Measurements from ENCODE around the gene TBC1D1. TPM values are rescaled to one million over a fixed set of nuclear protein-coding genes. Genes with fewer than 3 reads are reported as not detected.

TBC1D1 gene
- total and polyA plus RNA-seq, 2 donors (not counting 3 experiments of a cell fraction or from before 2014, with no cell fraction given): 63.5 to 116 TPM

GRCh38 chr4:37891260-37892159, 626 bp downstream of the TBC1D1 start:
- peaks cover 7% of the 10 kb centered on the region for H3K4me1 ChIP-seq (ENCODE audit: control insufficient read depth, extremely low read depth, insufficient read depth, low read length)
- TF ChIP-seq, protein P1, sequence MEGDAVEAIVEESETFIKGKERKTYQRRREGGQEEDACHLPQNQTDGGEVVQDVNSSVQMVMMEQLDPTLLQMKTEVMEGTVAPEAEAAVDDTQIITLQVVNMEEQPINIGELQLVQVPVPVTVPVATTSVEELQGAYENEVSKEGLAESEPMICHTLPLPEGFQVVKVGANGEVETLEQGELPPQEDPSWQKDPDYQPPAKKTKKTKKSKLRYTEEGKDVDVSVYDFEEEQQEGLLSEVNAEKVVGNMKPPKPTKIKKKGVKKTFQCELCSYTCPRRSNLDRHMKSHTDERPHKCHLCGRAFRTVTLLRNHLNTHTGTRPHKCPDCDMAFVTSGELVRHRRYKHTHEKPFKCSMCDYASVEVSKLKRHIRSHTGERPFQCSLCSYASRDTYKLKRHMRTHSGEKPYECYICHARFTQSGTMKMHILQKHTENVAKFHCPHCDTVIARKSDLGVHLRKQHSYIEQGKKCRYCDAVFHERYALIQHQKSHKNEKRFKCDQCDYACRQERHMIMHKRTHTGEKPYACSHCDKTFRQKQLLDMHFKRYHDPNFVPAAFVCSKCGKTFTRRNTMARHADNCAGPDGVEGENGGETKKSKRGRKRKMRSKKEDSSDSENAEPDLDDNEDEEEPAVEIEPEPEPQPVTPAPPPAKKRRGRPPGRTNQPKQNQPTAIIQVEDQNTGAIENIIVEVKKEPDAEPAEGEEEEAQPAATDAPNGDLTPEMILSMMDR (IDR thresholded peaks at IDR 0.05; ENCODE audit: extremely low read depth in 1 of 2, insufficient read depth in 1 of 2, low read depth in 1 of 2, low read length in 2 of 2): peak in 1 of 2 donors; percentile 15
- no peak for TF ChIP-seq JUN (IDR thresholded peaks at IDR 0.05; ENCODE audit: borderline replicate concordance, insufficient read depth, insufficient read length, low read depth)
- TF ChIP-seq EZH2 (IDR thresholded peaks at IDR 0.05; ENCODE audit: borderline replicate concordance, low read depth, low read length, severe bottlenecking): no peak
- peak overlapping the region; percentile 44 to 64 (median 48) for H3K4me3 ChIP-seq (replicated peaks in 1 of 3; ENCODE audit: insufficient read depth in 1 of 3, low read depth in 1 of 3, low read length in 3 of 3)
- H3K9me1 ChIP-seq (replicated peaks; ENCODE audit: control insufficient read depth, extremely low read depth, insufficient read depth, low read length): no peaks in the 10 kb centered on the region
- peaks cover 30 to 35% of the 10 kb centered on the region in 2 experiments for H3K27me3 ChIP-seq (ENCODE audit: control insufficient read depth in 2 of 2, insufficient read depth in 2 of 2, low read length in 2 of 2)
- DNase-seq (ENCODE audit: low read depth, low spot score): peak; percentile 17
- peak overlapping the region; percentile 82 for H3K4me2 ChIP-seq (ENCODE audit: insufficient read depth, low read length)
- H3K27ac ChIP-seq (ENCODE audit: insufficient read depth, low read depth, low read length): no peak overlapping the region
- H3K36me3 ChIP-seq (ENCODE audit: control insufficient read depth in 2 of 2, extremely low read depth in 1 of 2, insufficient read depth in 2 of 2, low read length in 2 of 2): no peaks in the 10 kb centered on the region
- FAIRE-seq: no peak
- ChIA-PET CTCF (interaction anchor here (1.0 to 1.7 kb wide), 6 partner anchors 14 to 144 kb away, joined by 3 to 9 read pairs (median 3); no protein-coding TSS in a partner anchor), POLR2A (interaction anchor here (0.5 kb wide), 1 partner anchor 183 kb away, joined by 3 read pairs; no protein-coding TSS in a partner anchor)
- dilution Hi-C loops (cut with MboI; ENCODE audit: extremely low pct_ligation_motif_present, low sequenced_read_pairs): no loop called here
- H3K79me2 ChIP-seq (ENCODE audit: control insufficient read depth, insufficient read depth, low read length): no peaks in the 10 kb centered on the region
- H3K9me3 ChIP-seq (replicated peaks; ENCODE audit: control insufficient read depth, insufficient read depth, low read length): no peaks in the 10 kb centered on the region
- no TSS peak for BruUV-seq (replicated peaks)
- no peak overlapping the region for H3K9ac ChIP-seq (replicated peaks; ENCODE audit: extremely low read depth, insufficient read depth, low read length)
- no peaks in the 10 kb centered on the region for H4K20me1 ChIP-seq (replicated peaks; ENCODE audit: control insufficient read depth, extremely low read depth, insufficient read depth, low read length)
- H2AFZ ChIP-seq (ENCODE audit: low read depth, low read length): peak overlapping the region; percentile 78
- intact Hi-C loops (cut with micrococcal nuclease): loop anchor here (2.0 to 5.0 kb wide), 3 partner anchors 65 to 86 kb away; partner anchors contain the start of gene PGM2

Data from endothelial cell of umbilical vein (primary cell).